Raji (cell line): Measurements from ENCODE around the gene KIAA1671.

ENCODE experiments used
- POLR2A ChIP-seq: IDR thresholded peaks from 2 replicates; pipeline ENCODE4 v1.6.1; 2011; ENCODE audit warnings: low read depth, low read length, control low read depth; ENCODE audit not compliant: insufficient read depth

The KIAA1671 gene

GRCh38 chr22:25013607-25014006 lies 61.1 kb downstream of the KIAA1671 start:
- TF ChIP-seq POLR2A: no peak

- no peak for TF ChIP-seq POLR2A
Measured at GRCh38 chr22:25014896-25015755, 62.6 kb downstream of the KIAA1671 start.

GRCh38 chr22:25016311-25016710 lies 63.8 kb downstream of the KIAA1671 start:
- no peak for TF ChIP-seq POLR2A

- TF ChIP-seq POLR2A: no peak
Measured at GRCh38 chr22:25018009-25018408, 65.5 kb downstream of the KIAA1671 start.

- TF ChIP-seq POLR2A: no peak
Measured at GRCh38 chr22:25019427-25020184, 67.1 kb downstream of the KIAA1671 start.

GRCh38 chr22:25021409-25021808 lies 68.9 kb downstream of the KIAA1671 start:
- TF ChIP-seq POLR2A: no peak

- no peak for TF ChIP-seq POLR2A
Measured at GRCh38 chr22:25021976-25022711, 69.6 kb downstream of the KIAA1671 start.

GRCh38 chr22:25023879-25024278 lies 71.4 kb downstream of the KIAA1671 start:
- TF ChIP-seq POLR2A: no peak

- no peak for TF ChIP-seq POLR2A
Measured at GRCh38 chr22:25024895-25025294, 72.4 kb downstream of the KIAA1671 start.

- no peak for TF ChIP-seq POLR2A
Measured at GRCh38 chr22:25025491-25026400, 73.2 kb downstream of the KIAA1671 start.

- TF ChIP-seq POLR2A: no peak
Measured at GRCh38 chr22:25027043-25027906, 74.8 kb downstream of the KIAA1671 start.

- TF ChIP-seq POLR2A: no peak
Measured at GRCh38 chr22:25027959-25028840, 75.7 kb downstream of the KIAA1671 start.

- TF ChIP-seq POLR2A: no peak
Measured at GRCh38 chr22:25028841-25029141, 76.3 kb downstream of the KIAA1671 start.

- no peak for TF ChIP-seq POLR2A
Measured at GRCh38 chr22:25029181-25029580, 76.7 kb downstream of the KIAA1671 start.
